ENCODE results near the gene UGGT2. TPM values are rescaled to one million over a fixed set of nuclear protein-coding genes. Genes with fewer than 3 reads are reported as not detected.

The UGGT2 gene
- total and polyA plus RNA-seq, 9 of the 15 experiments (the other 6 are each of a cell fraction or from before 2014, with no cell fraction given), result 3.5 to 24.5 (median 18.3) TPM

GRCh38 chr13:96002322-96003131 is 50.7 kb downstream of the UGGT2 start:
- BruUV-seq (replicated peaks), result no TSS peak
- H3K9me1 ChIP-seq (ENCODE audit: control insufficient read depth, insufficient read depth, low read length), result no peaks in the 10 kb centered on the region
- CTCF ChIA-PET (ENCODE audit: low intra/inter-chr PET ratio), result no interaction called here
- intact Hi-C loops (cut with micrococcal nuclease), result no loop called here
- no peak overlapping the region for H3K27ac ChIP-seq (ENCODE audit: extremely low read depth, low read depth, low read length)
- H2AFZ ChIP-seq (ENCODE audit: low read depth, low read length), result no peak overlapping the region
- no peak for TF ChIP-seq ZNF696 (CRISPR knock-in tag; conservative IDR thresholded peaks at IDR 0.05)
- no peak overlapping the region for H3K9ac ChIP-seq (ENCODE audit: insufficient read depth in 1 of 2, low read depth in 2 of 2, low read length in 2 of 2)
- H3K9me3 ChIP-seq (replicated peaks; ENCODE audit: control insufficient read depth, insufficient read depth, low read depth, low read length), result no peaks in the 10 kb centered on the region
- H3K4me1 ChIP-seq (replicated peaks in 1 of 2; ENCODE audit: control insufficient read depth in 2 of 2, insufficient read depth in 2 of 2, low read length in 2 of 2), result no peaks in the 10 kb centered on the region
- H3K27me3 ChIP-seq (ENCODE audit: control insufficient read depth in 2 of 2, insufficient read depth in 2 of 2, low read length in 2 of 2), result no peaks in the 10 kb centered on the region
- in situ Hi-C loops (cut with MboI), result no loop called here
- H3K4me2 ChIP-seq (ENCODE audit: insufficient read depth, low read length), result no peak overlapping the region
- no peak for ATAC-seq
- H3K36me3 ChIP-seq (ENCODE audit: control insufficient read depth, insufficient read depth, low read length), result no peaks in the 10 kb centered on the region
- H3K79me2 ChIP-seq (ENCODE audit: control insufficient read depth, insufficient read depth, low read length), result no peaks in the 10 kb centered on the region; the same call in 2 of the 3 replicates
- FAIRE-seq, result no peak
- DNase-seq (ENCODE audit: extremely low read depth in 1 of 4, low spot score in 3 of 4), result no peak
- WGBS (ENCODE audit: insufficient coverage, low coverage, missing lambda C conversion rate), result 80% methylated on average over 3 of the region's 4 CpGs
- no peak overlapping the region for H3K4me3 ChIP-seq
- no peaks in the 10 kb centered on the region for H4K20me1 ChIP-seq (replicated peaks; ENCODE audit: control insufficient read depth, insufficient read depth, low read length)
- POLR2A ChIA-PET, result no interaction called here

- TF ChIP-seq POLR2B (IDR thresholded peaks at IDR 0.05; ENCODE audit: low read depth, partially characterized antibody) (no peak), HOXB6 (CRISPR knock-in tag; IDR thresholded peaks at IDR 0.05; ENCODE audit: borderline replicate concordance) (no peak), ILK (tag; IDR thresholded peaks at IDR 0.05; ENCODE audit: borderline replicate concordance, low read depth) (no peak), ZNF512 (tag; IDR thresholded peaks at IDR 0.05) (no peak), MLX (CRISPR knock-in tag; conservative IDR thresholded peaks at IDR 0.05) (no peak), TOE1 (IDR thresholded peaks at IDR 0.05; ENCODE audit: borderline replicate concordance) (no peak), TOE1 (CRISPR knock-in tag; IDR thresholded peaks at IDR 0.05; ENCODE audit: borderline replicate concordance, low read depth) (no peak), YBX1 (IDR thresholded peaks at IDR 0.05) (no peak), TRIM25 (IDR thresholded peaks at IDR 0.05; ENCODE audit: borderline replicate concordance) (no peak)
- Histone ChIP-seq H3K27ac (ENCODE audit: extremely low read depth, low read depth, low read length) (no peak overlapping the region), H3K36me3 (ENCODE audit: control insufficient read depth, insufficient read depth, low read length) (0 out of 3 replicates have a peak, but pooled peaks cover 4% of the 10 kb centered on the region), H3K9me3 (replicated peaks; ENCODE audit: control insufficient read depth, insufficient read depth, low read depth, low read length) (no peaks in the 10 kb centered on the region), H4K20me1 (replicated peaks; ENCODE audit: control insufficient read depth, insufficient read depth, low read length) (no peaks in the 10 kb centered on the region), H3K4me3 (no peak overlapping the region), H3K27me3 (ENCODE audit: control insufficient read depth in 2 of 2, insufficient read depth in 2 of 2, low read length in 2 of 2) (no peaks in the 10 kb centered on the region), H3K79me2 (ENCODE audit: control insufficient read depth, insufficient read depth, low read length) (no peaks in the 10 kb centered on the region), H3K4me2 (ENCODE audit: insufficient read depth, low read length) (no peak overlapping the region), H3K9me1 (ENCODE audit: control insufficient read depth, insufficient read depth, low read length) (no peaks in the 10 kb centered on the region), H3K9ac (ENCODE audit: insufficient read depth in 1 of 2, low read depth in 2 of 2, low read length in 2 of 2) (no peak overlapping the region), H3K4me1 (replicated peaks in 1 of 2; ENCODE audit: control insufficient read depth in 2 of 2, insufficient read depth in 2 of 2, low read length in 2 of 2) (no peaks in the 10 kb centered on the region), H2AFZ (ENCODE audit: low read depth, low read length) (no peak overlapping the region)
- in situ Hi-C loops (cut with MboI), result no loop called here
- ATAC-seq, result no peak
- no peak for DNase-seq (ENCODE audit: extremely low read depth in 1 of 4, low spot score in 3 of 4)
- no peak for FAIRE-seq
- intact Hi-C loops (cut with micrococcal nuclease), result no loop called here
- no TSS peak for BruUV-seq (replicated peaks)
- ChIA-PET CTCF (ENCODE audit: low intra/inter-chr PET ratio) (no interaction called here), POLR2A (interaction anchor here (0.7 kb wide), 1 partner anchor 525 kb away, joined by 3 read pairs; no protein-coding TSS in a partner anchor)
Observed at GRCh38 chr13:96000069-96000468, 53.1 kb downstream of the UGGT2 start.
